Measurements from ENCODE around the gene PIMREG.

GRCh38 chr17:6454495-6455320 is 10.5 kb downstream of the PIMREG start:
- TF ChIP-seq CTCF (conservative IDR thresholded peaks at IDR 0.05; ENCODE audit: low read length) (no peak), EZH2phosphoT487 (IDR thresholded peaks at IDR 0.05; ENCODE audit: borderline replicate concordance) (no peak)

Measured in Loucy (cell line).